Astrocyte (in vitro differentiated cells and primary cell): Measurements from ENCODE around the gene YEATS4. TPM values are rescaled to one million over a fixed set of nuclear protein-coding genes. Genes with fewer than 3 reads are reported as not detected.

ENCODE experiments used
- DNase-seq: peaks from one replicate; pipeline ENCODE4 v3.0.0-alpha.2; 2010; ENCODE audit warnings: low read depth
- FAIRE-seq: peaks from 2 replicates; lab custom pipeline; 2011; peaks lifted over from hg19 to GRCh38; lab: Jason Lieb, UNC
- H2AFZ ChIP-seq: 2 replicates; pipeline ENCODE4 v1.6.0; 2012; ENCODE audit warnings: low read depth, low read length, inconsistent platforms
- H3K27ac ChIP-seq: 2 replicates; pipeline ENCODE4 v1.5.1; 2011; ENCODE audit warnings: low read depth, low read length, inconsistent platforms
- H3K27me3 ChIP-seq: 2 replicates; pipeline ENCODE4 v1.6.0; 2011; ENCODE audit warnings: low read length, inconsistent platforms; ENCODE audit not compliant: insufficient read depth
- H3K36me3 ChIP-seq: 2 replicates; pipeline ENCODE4 v1.5.1; 2011; ENCODE audit warnings: low read length, inconsistent platforms; ENCODE audit not compliant: insufficient read depth
- H3K4me1 ChIP-seq: 2 replicates; pipeline ENCODE4 v1.5.1; 2011; ENCODE audit warnings: low read length, inconsistent platforms; ENCODE audit not compliant: insufficient read depth
- H3K4me2 ChIP-seq: 2 replicates; pipeline ENCODE4 v1.6.0; 2012; ENCODE audit warnings: low read length, inconsistent platforms
- H3K4me3 ChIP-seq: 2 replicates; pipeline ENCODE4 v1.5.1; 2011; ENCODE audit warnings: low read depth, mild to moderate bottlenecking, low read length, inconsistent platforms; ENCODE audit not compliant: insufficient read depth
- H3K79me2 ChIP-seq: 2 replicates; pipeline ENCODE4 v1.6.0; 2012; ENCODE audit warnings: mild to moderate bottlenecking, low read length, inconsistent platforms; ENCODE audit not compliant: insufficient read depth
- H3K9ac ChIP-seq: 2 replicates; pipeline ENCODE4 v1.6.0; 2012; ENCODE audit warnings: mild to moderate bottlenecking, low read length, inconsistent platforms
- H3K9me3 ChIP-seq: 2 replicates; pipeline ENCODE4 v1.5.1; 2012; ENCODE audit warnings: low read depth, mild to moderate bottlenecking, low read length, inconsistent platforms; ENCODE audit not compliant: insufficient read depth
- H4K20me1 ChIP-seq: 2 replicates; pipeline ENCODE4 v1.6.0; 2012; ENCODE audit warnings: low read length, inconsistent platforms; ENCODE audit not compliant: insufficient read depth
- H3K27ac Mint-ChIP-seq: one replicate; pipeline ENCODE4 v1.8.0; 2021; ENCODE audit warnings: mild to moderate bottlenecking, mixed read lengths; ENCODE audit not compliant: unreplicated experiment
- H3K27me3 Mint-ChIP-seq: one replicate; pipeline ENCODE4 v1.8.0; 2021; ENCODE audit warnings: low read depth, mixed read lengths; ENCODE audit not compliant: unreplicated experiment
- H3K36me3 Mint-ChIP-seq: one replicate; pipeline ENCODE4 v1.8.0; 2021; ENCODE audit warnings: low read depth, mixed read lengths; ENCODE audit not compliant: unreplicated experiment
- H3K4me1 Mint-ChIP-seq: one replicate; pipeline ENCODE4 v1.8.0; 2021; ENCODE audit warnings: low read depth, mixed read lengths; ENCODE audit not compliant: unreplicated experiment
- H3K4me3 Mint-ChIP-seq: one replicate; pipeline ENCODE4 v1.8.0; 2021; ENCODE audit warnings: mild to moderate bottlenecking, moderate library complexity, mixed read lengths; ENCODE audit not compliant: unreplicated experiment
- H3K9me3 Mint-ChIP-seq: one replicate; pipeline ENCODE4 v1.8.0; 2021; ENCODE audit warnings: mild to moderate bottlenecking, mixed read lengths; ENCODE audit not compliant: unreplicated experiment
- CTCF ChIP-seq: IDR thresholded peaks from 2 replicates; pipeline ENCODE4 v1.5.1; 2011; ENCODE audit warnings: low read depth, mild to moderate bottlenecking, inconsistent platforms, low read length, moderate library complexity; ENCODE audit not compliant: insufficient read depth
- EZH2 ChIP-seq: IDR thresholded peaks from 2 replicates; pipeline ENCODE4 v1.6.1; 2012; ENCODE audit warnings: mild to moderate bottlenecking, low read length, inconsistent platforms; ENCODE audit not compliant: insufficient read depth
- total RNA-seq: library from RNA; stranded (reverse); gene quantifications from 2 replicates; pipeline ENCODE4 v1.2.1, GENCODE V29; 2021

The YEATS4 gene
- total RNA-seq, 1 donor from 2014 or later, result 11.6 TPM

- DNase-seq, result no peak
- no peak overlapping the region for H3K9ac ChIP-seq
- H3K27me3 Mint-ChIP-seq, result no peaks in the 10 kb centered on the region
- H3K36me3 Mint-ChIP-seq, result no peaks in the 10 kb centered on the region
- no peaks in the 10 kb centered on the region for H3K9me3 ChIP-seq
- H3K4me1 Mint-ChIP-seq, result no peaks in the 10 kb centered on the region
- H2AFZ ChIP-seq, result no peak overlapping the region
- H3K27ac ChIP-seq, result no peak overlapping the region
- no peak for TF ChIP-seq EZH2
- no peak for TF ChIP-seq CTCF
- no peaks in the 10 kb centered on the region for H4K20me1 ChIP-seq
- H3K4me1 ChIP-seq, result no peaks in the 10 kb centered on the region
- H3K27me3 ChIP-seq, result peaks cover 5% of the 10 kb centered on the region
- no peaks in the 10 kb centered on the region for H3K36me3 ChIP-seq
- no peaks in the 10 kb centered on the region for H3K79me2 ChIP-seq
- no peak overlapping the region for H3K27ac Mint-ChIP-seq
- peaks cover 20% of the 10 kb centered on the region for H3K9me3 Mint-ChIP-seq
- no peak for FAIRE-seq
- H3K4me3 Mint-ChIP-seq, result no peak overlapping the region
- H3K4me3 ChIP-seq, result no peak overlapping the region
- H3K4me2 ChIP-seq, result no peak overlapping the region
Observed at GRCh38 chr12:69318225-69318624, 41.3 kb upstream of the YEATS4 start.

GRCh38 chr12:69321351-69321750, 38.2 kb upstream of the YEATS4 start:
- H3K4me3 Mint-ChIP-seq, result no peak overlapping the region
- Histone ChIP-seq H2AFZ (no peak overlapping the region), H3K9me3 (no peaks in the 10 kb centered on the region), H3K4me3 (no peak overlapping the region), H3K79me2 (no peaks in the 10 kb centered on the region), H3K36me3 (no peaks in the 10 kb centered on the region), H3K4me1 (no peaks in the 10 kb centered on the region), H4K20me1 (no peaks in the 10 kb centered on the region), H3K9ac (no peak overlapping the region), H3K4me2 (no peak overlapping the region), H3K27me3 (peaks cover 9% of the 10 kb centered on the region), H3K27ac (no peak overlapping the region)
- H3K4me1 Mint-ChIP-seq, result peaks cover 2% of the 10 kb centered on the region
- FAIRE-seq (no peak), DNase-seq (no peak)
- TF ChIP-seq CTCF (no peak), EZH2 (no peak)
- peaks cover 12% of the 10 kb centered on the region for H3K9me3 Mint-ChIP-seq
- H3K27me3 Mint-ChIP-seq, result no peaks in the 10 kb centered on the region
- no peak overlapping the region for H3K27ac Mint-ChIP-seq
- no peaks in the 10 kb centered on the region for H3K36me3 Mint-ChIP-seq

GRCh38 chr12:69324797-69325466, 34.6 kb upstream of the YEATS4 start:
- H2AFZ ChIP-seq, result no peak overlapping the region
- TF ChIP-seq EZH2 (no peak), CTCF (no peak)
- Mint-ChIP-seq H3K27me3 (peaks cover 7% of the 10 kb centered on the region), H3K36me3 (no peaks in the 10 kb centered on the region), H3K27ac (no peak overlapping the region), H3K4me3 (no peak overlapping the region), H3K9me3 (peaks cover 4% of the 10 kb centered on the region), H3K4me1 (peaks cover 2% of the 10 kb centered on the region)
- H3K4me2 ChIP-seq, result no peak overlapping the region
- no peaks in the 10 kb centered on the region for H3K79me2 ChIP-seq
- H3K4me1 ChIP-seq, result no peaks in the 10 kb centered on the region
- no peak overlapping the region for H3K9ac ChIP-seq
- H3K27ac ChIP-seq, result no peak overlapping the region
- DNase-seq, result no peak
- H3K4me3 ChIP-seq, result no peak overlapping the region
- no peaks in the 10 kb centered on the region for H4K20me1 ChIP-seq
- no peak for FAIRE-seq
- H3K36me3 ChIP-seq, result no peaks in the 10 kb centered on the region
- no peaks in the 10 kb centered on the region for H3K9me3 ChIP-seq
- H3K27me3 ChIP-seq, result peaks cover 20% of the 10 kb centered on the region
